ENCODE results near the gene INSYN2B. TPM values are rescaled to one million over a fixed set of nuclear protein-coding genes. Genes with fewer than 3 reads are reported as not detected.

The INSYN2B gene
- polyA plus RNA-seq, 1 donor (not counting 4 experiments of a cell fraction or from before 2014, with no cell fraction given) = 0.16 TPM

GRCh38 chr5:169851321-169851850 is 128.9 kb downstream of the INSYN2B start:
- Histone ChIP-seq H3K9ac (ENCODE audit: control insufficient read depth, extremely low read depth, insufficient read depth, low read length) (no peak overlapping the region), H3K79me2 (ENCODE audit: control insufficient read depth, insufficient read depth, low read length) (no peaks in the 10 kb centered on the region), H3K4me1 (ENCODE audit: control insufficient read depth, extremely low read depth, insufficient read depth, low read length) (no peaks in the 10 kb centered on the region), H3K27ac (ENCODE audit: control insufficient read depth, insufficient read depth, low read length) (no peak overlapping the region), H3K9me3 (ENCODE audit: control insufficient read depth, low read depth, low read length) (no peaks in the 10 kb centered on the region), H3K27me3 (ENCODE audit: control insufficient read depth, extremely low read depth, insufficient read depth, low read length) (no peaks in the 10 kb centered on the region), H3K4me3 (ENCODE audit: control insufficient read depth in 2 of 3, extremely low read depth in 1 of 3, insufficient read depth in 2 of 3, low read depth in 1 of 3, low read length in 3 of 3) (no peak overlapping the region), H3K4me2 (ENCODE audit: control insufficient read depth, extremely low read depth, insufficient read depth, low read depth, low read length) (no peak overlapping the region), H3K9me1 (ENCODE audit: control insufficient read depth, extremely low read depth, insufficient read depth, low read length) (no peaks in the 10 kb centered on the region), H4K20me1 (ENCODE audit: control insufficient read depth, extremely low read depth, insufficient read depth, low read length) (no peaks in the 10 kb centered on the region), H2AFZ (ENCODE audit: control insufficient read depth, low read length) (no peak overlapping the region), H3K36me3 (ENCODE audit: control insufficient read depth in 2 of 2, extremely low read depth in 1 of 2, insufficient read depth in 2 of 2, low read length in 2 of 2) (no peaks in the 10 kb centered on the region)
- TF ChIP-seq CTCF (optimal IDR thresholded peaks at IDR 0.05 in 1 of 3, IDR thresholded peaks at IDR 0.05 in 1 of 3, conservative IDR thresholded peaks at IDR 0.05 in 1 of 3; ENCODE audit: extremely low read depth in 1 of 3, insufficient read depth in 2 of 3, low read length in 3 of 3) (no peak), EZH2 (IDR thresholded peaks at IDR 0.05; ENCODE audit: low read length) (no peak)
- DNase-seq (ENCODE audit: low read depth, low spot score) (no peak), FAIRE-seq (no peak)
- dilution Hi-C loops (cut with MboI; ENCODE audit: extremely low pct_ligation_motif_present, low sequenced_read_pairs) = no loop called here

- Histone ChIP-seq H3K4me2 (ENCODE audit: control insufficient read depth, extremely low read depth, insufficient read depth, low read depth, low read length) (no peak overlapping the region), H3K9ac (ENCODE audit: control insufficient read depth, extremely low read depth, insufficient read depth, low read length) (no peak overlapping the region), H3K9me3 (ENCODE audit: control insufficient read depth, low read depth, low read length) (no peaks in the 10 kb centered on the region), H3K36me3 (ENCODE audit: control insufficient read depth in 2 of 2, extremely low read depth in 1 of 2, insufficient read depth in 2 of 2, low read length in 2 of 2) (no peaks in the 10 kb centered on the region), H3K27me3 (ENCODE audit: control insufficient read depth, extremely low read depth, insufficient read depth, low read length) (no peaks in the 10 kb centered on the region), H3K9me1 (ENCODE audit: control insufficient read depth, extremely low read depth, insufficient read depth, low read length) (no peaks in the 10 kb centered on the region), H3K27ac (ENCODE audit: control insufficient read depth, insufficient read depth, low read length) (no peak overlapping the region), H2AFZ (ENCODE audit: control insufficient read depth, low read length) (no peak overlapping the region), H3K4me1 (ENCODE audit: control insufficient read depth, extremely low read depth, insufficient read depth, low read length) (no peaks in the 10 kb centered on the region), H4K20me1 (ENCODE audit: control insufficient read depth, extremely low read depth, insufficient read depth, low read length) (no peaks in the 10 kb centered on the region), H3K4me3 (ENCODE audit: control insufficient read depth in 2 of 3, extremely low read depth in 1 of 3, insufficient read depth in 2 of 3, low read depth in 1 of 3, low read length in 3 of 3) (no peak overlapping the region), H3K79me2 (ENCODE audit: control insufficient read depth, insufficient read depth, low read length) (no peaks in the 10 kb centered on the region)
- TF ChIP-seq CTCF (optimal IDR thresholded peaks at IDR 0.05 in 1 of 3, IDR thresholded peaks at IDR 0.05 in 1 of 3, conservative IDR thresholded peaks at IDR 0.05 in 1 of 3; ENCODE audit: extremely low read depth in 1 of 3, insufficient read depth in 2 of 3, low read length in 3 of 3) = no peak
- no peak for TF ChIP-seq EZH2 (IDR thresholded peaks at IDR 0.05; ENCODE audit: low read length)
- FAIRE-seq (no peak), DNase-seq (ENCODE audit: low read depth, low spot score) (no peak)
- dilution Hi-C loops (cut with MboI; ENCODE audit: extremely low pct_ligation_motif_present, low sequenced_read_pairs) = no loop called here
These were observed 129.9 kb downstream of the INSYN2B start for GRCh38 chr5:169850409-169850808.
